Prostate gland (tissue), 2 donors: Measurements from ENCODE around the gene ABLIM1.

Experiments used
- POLR2A ChIP-seq: fragments of 450-650 bp; IDR thresholded peaks from one replicate; pipeline ENCODE4 v1.6.1; 2016; ENCODE audit warnings: antibody characterized with exemption, mild to moderate bottlenecking
- POLR2AphosphoS5 ChIP-seq: sonication (generic); formaldehyde crosslinking; IDR thresholded peaks from one replicate; pipeline ENCODE4 v1.6.1; 2017; ENCODE audit warnings: antibody characterized with exemption
- TF ChIP-seq, protein P1 (sequence below), 4 experiments: fragments of 200-600 bp in 2 of 4; fragments of 450-650 bp in 2 of 4; sonication (generic) in 2 of 4; IDR thresholded peaks; 1 replicate in 3 of 4; 2 replicates in 1 of 4; pipeline ENCODE4 v1.5.1; 2016 to 2019; ENCODE audit warnings: antibody characterized with exemption in 4 of 4, mild to moderate bottlenecking in 2 of 4, moderate library complexity in 2 of 4

DNA sequence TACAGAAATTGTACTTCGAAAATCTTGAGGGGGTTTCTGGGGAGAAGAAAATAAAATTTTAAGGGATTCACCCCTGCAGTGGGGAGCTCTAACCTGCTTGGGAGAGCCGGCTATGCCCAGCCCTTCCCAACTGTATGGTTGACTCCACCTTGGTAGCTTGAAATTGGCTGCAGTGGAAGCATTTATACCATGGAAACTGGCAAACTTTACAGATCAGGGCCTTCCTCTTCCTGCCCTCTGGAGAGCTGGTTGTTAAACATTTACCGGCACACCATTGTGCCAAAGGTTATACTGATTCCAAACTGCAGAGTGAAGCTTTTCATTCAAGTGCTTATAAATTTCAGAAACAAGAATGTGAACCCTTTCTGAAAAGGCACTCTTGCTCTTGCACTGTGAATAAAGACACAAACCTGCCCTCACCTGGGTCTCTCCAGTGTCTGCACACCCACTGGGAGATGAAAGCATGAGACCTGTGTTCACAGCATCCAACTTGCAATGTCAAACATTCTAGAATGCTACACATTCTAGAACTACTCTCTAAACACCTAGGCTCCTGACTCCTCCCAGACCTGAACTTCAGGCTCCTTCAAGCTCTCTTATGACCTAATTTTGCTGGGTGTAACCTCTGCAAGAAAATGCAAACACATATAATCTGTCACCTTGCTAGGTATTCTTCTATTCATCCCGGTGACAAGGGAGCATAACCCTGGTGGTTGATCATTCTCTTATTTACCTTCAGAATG, 44.7 kb downstream of the ABLIM1 start:
- TF ChIP-seq, protein P1, sequence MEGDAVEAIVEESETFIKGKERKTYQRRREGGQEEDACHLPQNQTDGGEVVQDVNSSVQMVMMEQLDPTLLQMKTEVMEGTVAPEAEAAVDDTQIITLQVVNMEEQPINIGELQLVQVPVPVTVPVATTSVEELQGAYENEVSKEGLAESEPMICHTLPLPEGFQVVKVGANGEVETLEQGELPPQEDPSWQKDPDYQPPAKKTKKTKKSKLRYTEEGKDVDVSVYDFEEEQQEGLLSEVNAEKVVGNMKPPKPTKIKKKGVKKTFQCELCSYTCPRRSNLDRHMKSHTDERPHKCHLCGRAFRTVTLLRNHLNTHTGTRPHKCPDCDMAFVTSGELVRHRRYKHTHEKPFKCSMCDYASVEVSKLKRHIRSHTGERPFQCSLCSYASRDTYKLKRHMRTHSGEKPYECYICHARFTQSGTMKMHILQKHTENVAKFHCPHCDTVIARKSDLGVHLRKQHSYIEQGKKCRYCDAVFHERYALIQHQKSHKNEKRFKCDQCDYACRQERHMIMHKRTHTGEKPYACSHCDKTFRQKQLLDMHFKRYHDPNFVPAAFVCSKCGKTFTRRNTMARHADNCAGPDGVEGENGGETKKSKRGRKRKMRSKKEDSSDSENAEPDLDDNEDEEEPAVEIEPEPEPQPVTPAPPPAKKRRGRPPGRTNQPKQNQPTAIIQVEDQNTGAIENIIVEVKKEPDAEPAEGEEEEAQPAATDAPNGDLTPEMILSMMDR (IDR thresholded peaks at IDR 0.05), result no peak
- TF ChIP-seq POLR2A (no peak), POLR2AphosphoS5 (no peak)
